PFSK-1 (cell line): ENCODE data around the gene ATG2B.

Source experiments
- FOXP2 ChIP-seq: optimal IDR thresholded peaks from 2 replicates; pipeline ENCODE3; 2011; ENCODE audit warnings: borderline replicate concordance, control low read depth, inconsistent platforms; ENCODE audit not compliant: insufficient read depth; ENCODE audit errors: extremely low read length, extremely low read depth
- POLR2AphosphoS5 ChIP-seq: IDR thresholded peaks from 2 replicates; pipeline ENCODE4 v1.6.1; 2012; ENCODE audit warnings: low read depth, mild to moderate bottlenecking, control low read depth, low read length, moderate library complexity
- SIN3A ChIP-seq: IDR thresholded peaks from 2 replicates; pipeline ENCODE4 v1.6.1; 2012; ENCODE audit warnings: mild to moderate bottlenecking, low read length, moderate library complexity, borderline replicate concordance; ENCODE audit not compliant: insufficient read depth
- TAF1 ChIP-seq: IDR thresholded peaks from 2 replicates; pipeline ENCODE4 v1.6.1; 2012; ENCODE audit warnings: low read length, control low read depth, borderline replicate concordance; ENCODE audit not compliant: insufficient read depth
- TF ChIP-seq, protein P1 (sequence below), 2 experiments: IDR thresholded peaks; 2 replicates each; pipeline versions ENCODE4 v1.6.1 to v1.8.0; 2011 to 2012; ENCODE audit warnings: low read depth in 2 of 2, low read length in 2 of 2, control low read depth in 1 of 2, inconsistent platforms in 1 of 2, mild to moderate bottlenecking in 1 of 2, moderate library complexity in 1 of 2; ENCODE audit not compliant: insufficient read depth in 1 of 2

Gene ATG2B

DNA sequence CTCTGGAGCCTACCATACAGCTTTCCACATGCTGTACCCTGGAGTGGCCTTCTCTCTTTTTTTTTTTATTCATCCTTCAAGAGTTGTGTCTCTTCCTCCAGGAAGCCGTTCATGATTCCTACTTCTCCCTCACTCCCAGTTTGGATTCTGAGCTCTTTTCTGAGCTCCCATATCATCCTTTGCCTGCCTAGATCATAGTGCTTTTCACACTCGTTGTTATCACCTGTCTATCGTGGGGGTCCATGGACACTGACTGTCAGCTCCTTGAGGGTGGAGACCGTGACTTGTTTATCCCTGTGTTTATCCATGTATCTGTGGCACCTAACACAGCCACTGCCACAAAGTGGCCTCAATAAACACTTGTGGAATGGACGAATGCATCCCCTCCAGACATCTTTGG lies 35.8 kb upstream of the ATG2B start:
- no peak for TF ChIP-seq FOXP2
- TF ChIP-seq, protein P1, sequence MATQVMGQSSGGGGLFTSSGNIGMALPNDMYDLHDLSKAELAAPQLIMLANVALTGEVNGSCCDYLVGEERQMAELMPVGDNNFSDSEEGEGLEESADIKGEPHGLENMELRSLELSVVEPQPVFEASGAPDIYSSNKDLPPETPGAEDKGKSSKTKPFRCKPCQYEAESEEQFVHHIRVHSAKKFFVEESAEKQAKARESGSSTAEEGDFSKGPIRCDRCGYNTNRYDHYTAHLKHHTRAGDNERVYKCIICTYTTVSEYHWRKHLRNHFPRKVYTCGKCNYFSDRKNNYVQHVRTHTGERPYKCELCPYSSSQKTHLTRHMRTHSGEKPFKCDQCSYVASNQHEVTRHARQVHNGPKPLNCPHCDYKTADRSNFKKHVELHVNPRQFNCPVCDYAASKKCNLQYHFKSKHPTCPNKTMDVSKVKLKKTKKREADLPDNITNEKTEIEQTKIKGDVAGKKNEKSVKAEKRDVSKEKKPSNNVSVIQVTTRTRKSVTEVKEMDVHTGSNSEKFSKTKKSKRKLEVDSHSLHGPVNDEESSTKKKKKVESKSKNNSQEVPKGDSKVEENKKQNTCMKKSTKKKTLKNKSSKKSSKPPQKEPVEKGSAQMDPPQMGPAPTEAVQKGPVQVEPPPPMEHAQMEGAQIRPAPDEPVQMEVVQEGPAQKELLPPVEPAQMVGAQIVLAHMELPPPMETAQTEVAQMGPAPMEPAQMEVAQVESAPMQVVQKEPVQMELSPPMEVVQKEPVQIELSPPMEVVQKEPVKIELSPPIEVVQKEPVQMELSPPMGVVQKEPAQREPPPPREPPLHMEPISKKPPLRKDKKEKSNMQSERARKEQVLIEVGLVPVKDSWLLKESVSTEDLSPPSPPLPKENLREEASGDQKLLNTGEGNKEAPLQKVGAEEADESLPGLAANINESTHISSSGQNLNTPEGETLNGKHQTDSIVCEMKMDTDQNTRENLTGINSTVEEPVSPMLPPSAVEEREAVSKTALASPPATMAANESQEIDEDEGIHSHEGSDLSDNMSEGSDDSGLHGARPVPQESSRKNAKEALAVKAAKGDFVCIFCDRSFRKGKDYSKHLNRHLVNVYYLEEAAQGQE (IDR thresholded peaks at IDR 0.05; ENCODE audit: insufficient read depth in 1 of 2, low read depth in 2 of 2, low read length in 2 of 2): no peak
- TF ChIP-seq TAF1: no peak
- TF ChIP-seq POLR2AphosphoS5: no peak
- TF ChIP-seq SIN3A: no peak

DNA sequence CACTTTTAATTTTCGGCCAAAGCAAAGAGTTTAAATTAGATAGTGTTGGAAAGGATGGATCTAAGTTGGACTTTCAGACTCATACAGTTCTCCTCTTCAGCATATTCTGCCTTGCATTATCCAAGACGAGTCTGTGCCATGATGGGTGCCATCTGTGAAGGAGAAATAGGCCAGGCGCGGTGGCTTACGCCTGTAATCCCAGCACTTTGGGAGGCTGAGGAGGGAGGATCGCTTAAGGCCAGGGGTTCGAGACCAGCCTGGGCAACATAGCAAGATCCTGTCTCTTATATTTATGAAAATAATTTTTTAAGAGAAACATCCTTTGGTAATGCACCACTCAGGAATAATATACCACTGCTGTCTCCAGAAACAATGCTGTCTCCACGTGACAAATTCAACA lies 35.3 kb upstream of the ATG2B start:
- no peak for TF ChIP-seq POLR2AphosphoS5
- TF ChIP-seq TAF1: no peak
- no peak for TF ChIP-seq FOXP2
- TF ChIP-seq, protein P1 (IDR thresholded peaks at IDR 0.05; ENCODE audit: insufficient read depth in 1 of 2, low read depth in 2 of 2, low read length in 2 of 2): no peak
- TF ChIP-seq SIN3A: no peak

DNA sequence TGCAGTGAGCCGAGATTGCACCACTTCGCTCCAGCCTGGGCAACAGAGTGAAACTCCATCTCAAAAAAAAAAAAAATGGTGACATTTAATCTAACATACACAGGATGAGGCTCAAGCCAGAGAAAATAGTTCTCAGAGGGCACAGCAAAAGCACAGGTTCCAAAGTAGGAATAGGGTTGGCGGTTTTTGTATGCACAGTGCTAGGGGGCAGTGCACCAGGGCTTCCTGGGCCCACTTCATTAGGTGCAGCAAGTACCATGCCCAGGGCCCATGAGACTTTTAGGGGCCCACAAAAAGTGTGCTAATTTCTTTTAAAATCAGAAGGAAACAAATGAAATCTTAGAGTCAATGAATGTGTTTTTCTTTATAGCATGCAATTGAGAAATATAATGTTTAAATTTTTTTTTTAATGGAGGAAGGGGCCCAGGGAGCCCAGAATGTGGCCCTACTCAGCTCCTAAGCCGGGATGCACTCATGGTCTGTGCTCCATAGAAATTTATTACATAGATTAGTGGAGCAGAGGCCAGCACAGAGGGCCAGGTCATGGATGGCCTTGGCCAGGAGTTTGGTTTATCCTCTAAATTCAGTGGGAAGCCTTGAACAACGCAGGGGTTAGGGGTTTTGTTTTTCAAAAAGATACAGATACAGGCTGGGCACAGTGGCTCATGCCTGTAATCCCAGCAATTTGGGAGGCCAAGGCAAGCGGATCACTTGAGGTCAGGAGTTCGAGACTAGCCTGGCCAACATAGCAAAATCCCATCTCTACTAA lies 31.1 kb upstream of the ATG2B start:
- TF ChIP-seq, protein P1 (IDR thresholded peaks at IDR 0.05; ENCODE audit: insufficient read depth in 1 of 2, low read depth in 2 of 2, low read length in 2 of 2): no peak
- TF ChIP-seq TAF1: no peak
- TF ChIP-seq FOXP2: no peak
- TF ChIP-seq SIN3A: no peak
- no peak for TF ChIP-seq POLR2AphosphoS5

DNA sequence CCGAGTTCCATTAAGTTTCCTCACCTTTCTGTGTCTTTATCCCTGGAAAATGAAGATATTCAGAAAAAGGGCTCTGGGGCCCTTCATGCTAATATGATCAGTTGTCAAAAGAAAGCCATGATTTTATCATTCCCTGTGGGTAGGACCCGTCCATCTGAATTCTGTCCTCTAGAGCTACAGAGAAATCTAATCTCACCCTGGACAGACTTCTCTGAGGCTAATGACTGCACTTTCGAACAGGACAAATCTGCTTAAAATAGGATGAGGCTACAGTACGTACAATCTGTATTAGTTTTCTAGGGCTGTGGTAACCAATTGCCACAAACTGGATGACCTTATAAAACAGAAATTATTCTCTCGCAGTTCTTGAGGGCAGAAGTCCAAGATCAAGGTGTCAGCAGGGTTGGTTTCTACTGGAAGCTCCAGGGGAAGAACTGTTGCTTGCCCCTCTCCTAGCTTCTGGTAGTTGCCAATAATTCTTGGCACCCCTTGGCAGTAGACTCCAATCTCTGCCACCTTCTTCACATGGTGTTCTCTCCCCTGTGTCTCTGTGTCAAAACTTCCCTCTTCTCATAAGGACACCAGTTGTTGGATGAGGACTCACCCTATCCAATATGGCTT lies 30.0 kb upstream of the ATG2B start:
- no peak for TF ChIP-seq POLR2AphosphoS5
- no peak for TF ChIP-seq TAF1

DNA sequence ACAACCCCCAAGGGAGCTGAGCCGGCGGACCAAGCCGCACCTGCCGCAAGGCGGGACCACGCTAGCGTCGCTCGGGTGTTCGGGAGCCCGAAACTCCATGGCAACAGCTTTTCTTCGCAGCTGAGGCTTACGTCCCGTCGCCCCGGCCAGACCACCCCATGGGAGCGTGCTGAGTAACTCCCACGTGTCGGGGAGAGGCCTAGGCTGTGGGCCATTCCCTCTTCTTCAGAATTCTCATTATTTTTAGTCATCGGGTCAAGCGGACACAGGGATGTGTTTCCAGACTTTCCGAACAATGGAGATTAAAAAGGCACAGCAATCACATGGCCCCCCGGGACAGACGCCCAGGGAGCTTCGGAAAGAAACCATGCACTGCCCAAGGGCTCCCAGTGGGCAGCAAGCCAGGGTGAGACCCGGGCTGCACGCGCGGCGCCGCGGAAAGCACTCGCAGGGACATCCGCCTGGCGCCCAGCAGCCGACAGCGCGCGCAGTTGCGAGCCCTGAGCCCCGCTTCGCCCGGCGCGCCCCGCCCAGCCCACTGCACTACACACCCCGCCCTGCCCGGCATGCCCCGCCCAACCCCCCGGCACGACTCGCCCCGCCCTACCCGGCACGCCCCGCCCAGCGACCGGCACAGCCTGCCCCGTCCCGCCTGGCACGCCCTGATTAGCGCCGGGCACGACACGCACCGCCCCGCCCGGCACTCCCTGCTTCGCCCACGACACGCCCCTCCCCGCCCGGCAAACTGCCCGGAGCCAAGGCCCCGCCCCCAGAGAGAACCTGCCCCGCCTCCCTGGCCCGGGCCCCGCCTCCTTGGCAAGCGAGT lies 28.4 kb upstream of the ATG2B start:
- peak; percentile 66 for TF ChIP-seq FOXP2
- TF ChIP-seq, protein P1 (IDR thresholded peaks at IDR 0.05; ENCODE audit: insufficient read depth in 1 of 2, low read depth in 2 of 2, low read length in 2 of 2): no peak
